Lung (tissue), 12 donors: ENCODE measurements around the gene ARHGAP8. TPM values are rescaled to one million over a fixed set of nuclear protein-coding genes. Genes with fewer than 3 reads are reported as not detected.

Experiments used
- ATAC-seq: fragments of 200-7000 bp; cut with Tn5 transposase; one replicate; pipeline ENCODE4 v1.9.1; 2020; ENCODE audit warnings: moderate number of reproducible peaks; ENCODE audit not compliant: insufficient read depth, low FRiP score
- DNase-seq, 3 donors: peaks; one replicate each; pipeline ENCODE4 v3.0.0-alpha.2; 2013 to 2017
- H3K27ac ChIP-seq, 2 donors: one replicate each; pipeline ENCODE4 v1.5.1; 2013; ENCODE audit warnings: mild to moderate bottlenecking in 2 of 2, moderate library complexity in 2 of 2, control low read depth in 1 of 2, inconsistent platforms in 1 of 2, low read depth in 1 of 2, low read length in 1 of 2
- H3K27me3 ChIP-seq, 3 donors: one replicate each; pipeline ENCODE4 v1.5.1; 2013; ENCODE audit warnings: low read length in 2 of 3; ENCODE audit not compliant: control insufficient read depth in 3 of 3, insufficient read depth in 3 of 3
- H3K36me3 ChIP-seq, 4 donors: one replicate each; pipeline ENCODE4 v1.5.1; 2013; ENCODE audit warnings: low read length in 4 of 4, mild to moderate bottlenecking in 1 of 4, moderate library complexity in 1 of 4; ENCODE audit not compliant: control insufficient read depth in 4 of 4, insufficient read depth in 4 of 4
- H3K4me1 ChIP-seq, 5 donors: one replicate each; pipeline ENCODE4 v1.5.1; 2013; ENCODE audit warnings: low read length in 5 of 5, mild to moderate bottlenecking in 2 of 5, moderate library complexity in 1 of 5; ENCODE audit not compliant: control insufficient read depth in 5 of 5, insufficient read depth in 5 of 5
- H3K4me3 ChIP-seq: one replicate; pipeline ENCODE4 v1.5.1; 2013; ENCODE audit warnings: mild to moderate bottlenecking, control low read depth, moderate library complexity
- H3K9ac ChIP-seq, 2 donors: one replicate each; pipeline ENCODE4 v1.5.1; 2013; ENCODE audit warnings: low read length in 2 of 2, control low read depth in 1 of 2; ENCODE audit not compliant: insufficient read depth in 1 of 2
- H3K9me3 ChIP-seq, 4 donors: one replicate each; pipeline ENCODE4 v1.5.1; 2013; ENCODE audit warnings: low read length in 3 of 4, mild to moderate bottlenecking in 1 of 4, moderate library complexity in 1 of 4; ENCODE audit not compliant: control insufficient read depth in 4 of 4, insufficient read depth in 3 of 4
- CTCF ChIP-seq: IDR thresholded peaks from 2 replicates; pipeline ENCODE4 v1.5.1; 2012; ENCODE audit warnings: mild to moderate bottlenecking; ENCODE audit errors: control extremely low read depth, extremely low read depth
- WGBS, 2 donors: extraction: QIAGEN DNeasy Blood & Tissue Kit; methylation state at CpG; one replicate each; pipeline ENCODE4 v1.1.7; 2013; 5-methylcytosine and 5-hydroxymethylcytosine counted together
- polyA plus RNA-seq, 2 donors: library from polyadenylated mRNA; stranded (reverse); fragments of 200-250 nt; gene quantifications; one replicate each; pipeline ENCODE4 v1.2.1, GENCODE V29; 2013
- total RNA-seq, 2 donors: library from RNA; depleted of rRNA in 1 of 2; stranded (reverse); fragments of >200 nt in 1 of 2; gene quantifications; one replicate each; pipeline ENCODE4 v1.2.1, GENCODE V29; 2014 to 2021
- donor health status: control.
- donor health status: control.
- donor health status: Bipolar disorder and iron deficiency.
- donor health status: healthy.
- donor health status: DM: yes; HTN: yes; CAD: no.

The ARHGAP8 gene
- total and polyA plus RNA-seq, 4 donors = 6.8 to 21.6 (median 16.5) TPM

GRCh38 chr22:44718418-44718817 lies 34.0 kb upstream of the ARHGAP8 start:
- Histone ChIP-seq H3K4me3 (no peak overlapping the region), H3K4me1 (peaks cover 0 to 8% (median 0%) of the 10 kb centered on the region in 5 donors), H3K9me3 (no peaks in the 10 kb centered on the region), H3K36me3 (peaks cover 0 to 5% (median 1%) of the 10 kb centered on the region in 4 donors), H3K27me3 (no peaks in the 10 kb centered on the region), H3K27ac (no peak overlapping the region), H3K9ac (no peak overlapping the region)
- no peak for TF ChIP-seq CTCF
- DNase-seq = no peak
- no peak for ATAC-seq
- 88 to 96% methylated on average over 3 of the region's 3 CpGs for WGBS, 2 donors

GRCh38 chr22:44719586-44720368 lies 32.6 kb upstream of the ARHGAP8 start:
- WGBS, 2 donors = 80 to 91% methylated on average over 13 of the region's 13 CpGs
- Histone ChIP-seq H3K27me3 (no peaks in the 10 kb centered on the region), H3K4me1 (peaks cover 0 to 8% (median 0%) of the 10 kb centered on the region in 5 donors), H3K9me3 (no peaks in the 10 kb centered on the region), H3K36me3 (peaks cover 0 to 5% (median 1%) of the 10 kb centered on the region in 4 donors), H3K9ac (no peak overlapping the region), H3K27ac (no peak overlapping the region), H3K4me3 (no peak overlapping the region)
- DNase-seq (no peak), ATAC-seq (no peak)
- no peak for TF ChIP-seq CTCF

- ATAC-seq (no peak), DNase-seq (no peak)
- peaks cover 0 to under 1% (median 0%) of the 10 kb centered on the region in 4 donors for H3K9me3 ChIP-seq
- H3K9ac ChIP-seq = no peak overlapping the region
- peaks cover 0 to 7% (median 2%) of the 10 kb centered on the region in 4 donors for H3K36me3 ChIP-seq
- H3K27me3 ChIP-seq = no peaks in the 10 kb centered on the region
- H3K4me1 ChIP-seq = peaks cover 0 to 8% (median 0%) of the 10 kb centered on the region in 5 donors
- no peak overlapping the region for H3K27ac ChIP-seq
- WGBS, 2 donors = 94 to 96% methylated on average over 7 of the region's 7 CpGs
- no peak for TF ChIP-seq CTCF
- H3K4me3 ChIP-seq = no peak overlapping the region
Observed at GRCh38 chr22:44721213-44721612, 31.2 kb upstream of the ARHGAP8 start.
